GM12891 (cell line): ENCODE measurements around the gene NANOS2.

Experiments used
- DNase-seq: peaks from one replicate; pipeline ENCODE4 v3.0.0; 2011; ENCODE audit warnings: low spot score; ENCODE audit not compliant: insufficient read length
- FAIRE-seq: peaks from 2 replicates; lab custom pipeline; 2011; peaks lifted over from hg19 to GRCh38; lab: Jason Lieb, UNC
- PAX5 ChIP-seq: IDR thresholded peaks from 2 replicates; pipeline ENCODE4 v1.6.1; 2011; ENCODE audit warnings: low read length, moderate library complexity, mild to moderate bottlenecking; ENCODE audit not compliant: insufficient read depth, severe bottlenecking
- POLR2A ChIP-seq: IDR thresholded peaks from 2 replicates; pipeline ENCODE4 v1.6.1; 2011; ENCODE audit warnings: low read depth, low read length, control low read depth
- POLR2AphosphoS5 ChIP-seq: IDR thresholded peaks from 2 replicates; pipeline ENCODE4 v1.6.1; 2011; ENCODE audit warnings: low read depth, low read length, control low read depth
- POU2F2 ChIP-seq: IDR thresholded peaks from 2 replicates; pipeline ENCODE4 v1.6.1; 2011; ENCODE audit warnings: low read depth, mild to moderate bottlenecking, control low read depth, low read length, moderate library complexity
- SPI1 ChIP-seq: IDR thresholded peaks from 2 replicates; pipeline ENCODE4 v1.6.1; 2011; ENCODE audit warnings: low read depth, low read length, control low read depth
- TAF1 ChIP-seq: IDR thresholded peaks from 2 replicates; pipeline ENCODE4 v1.6.1; 2011; ENCODE audit warnings: low read depth, low read length, control low read depth

NANOS2 gene

DNA sequence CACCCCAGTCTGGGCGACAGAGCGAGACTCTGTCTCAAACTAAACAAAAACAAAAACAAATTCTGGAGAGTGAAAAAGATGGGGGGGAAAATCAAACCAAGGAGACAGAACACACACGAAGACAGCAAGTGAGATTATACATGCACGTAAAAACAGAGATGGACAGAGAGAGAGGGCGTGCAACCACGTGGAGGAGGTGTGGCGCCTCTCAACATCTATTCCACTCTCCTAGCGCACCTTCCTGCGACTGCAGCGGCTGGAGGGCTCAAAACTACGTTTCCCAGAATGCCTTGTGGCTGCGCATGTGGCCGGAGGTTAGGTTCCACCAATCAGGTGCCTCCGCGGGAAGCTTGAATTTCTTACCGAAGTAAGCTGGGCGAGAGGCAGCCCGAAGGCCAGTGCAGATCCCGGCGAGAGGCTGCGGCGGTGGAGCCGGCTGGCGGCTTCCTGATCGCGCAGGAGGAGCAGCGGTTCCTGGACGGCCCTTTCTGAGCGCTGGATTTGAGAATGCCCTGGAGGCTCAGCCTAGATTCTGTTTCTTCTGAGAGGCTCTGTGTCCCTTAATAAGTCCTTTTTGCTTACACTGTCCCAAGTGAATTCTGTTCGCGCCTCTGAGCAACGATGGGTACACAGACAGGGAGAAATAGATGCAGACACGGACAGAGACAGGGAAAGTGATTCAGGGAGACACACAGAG lies 13.1 kb upstream of the NANOS2 start:
- no peak for TF ChIP-seq PAX5
- no peak for TF ChIP-seq SPI1
- TF ChIP-seq POU2F2, result no peak
- TF ChIP-seq POLR2AphosphoS5, result no peak
- TF ChIP-seq POLR2A, result no peak
- TF ChIP-seq TAF1, result no peak
- DNase-seq (peak; percentile 95), FAIRE-seq (peak; percentile 95)

GRCh38 chr19:45924891-45925447 lies 10.4 kb upstream of the NANOS2 start:
- TF ChIP-seq TAF1, result no peak
- TF ChIP-seq PAX5, result no peak
- TF ChIP-seq POU2F2, result no peak
- TF ChIP-seq SPI1, result no peak
- TF ChIP-seq POLR2A, result no peak
- TF ChIP-seq POLR2AphosphoS5, result no peak
- DNase-seq, result no peak

GRCh38 chr19:45922281-45922680 lies 7.7 kb upstream of the NANOS2 start:
- peak; percentile 69 for FAIRE-seq
- TF ChIP-seq PAX5 (no peak), TAF1 (no peak), POLR2AphosphoS5 (no peak), SPI1 (no peak), POLR2A (no peak), POU2F2 (no peak)

More at GRCh38 chr19:45924891-45925447, 10.4 kb upstream of the NANOS2 start:
- no peak for FAIRE-seq

GRCh38 chr19:45920458-45920857 lies 5.9 kb upstream of the NANOS2 start:
- no peak for DNase-seq

More at GRCh38 chr19:45922281-45922680, 7.7 kb upstream of the NANOS2 start:
- no peak for DNase-seq

DNA sequence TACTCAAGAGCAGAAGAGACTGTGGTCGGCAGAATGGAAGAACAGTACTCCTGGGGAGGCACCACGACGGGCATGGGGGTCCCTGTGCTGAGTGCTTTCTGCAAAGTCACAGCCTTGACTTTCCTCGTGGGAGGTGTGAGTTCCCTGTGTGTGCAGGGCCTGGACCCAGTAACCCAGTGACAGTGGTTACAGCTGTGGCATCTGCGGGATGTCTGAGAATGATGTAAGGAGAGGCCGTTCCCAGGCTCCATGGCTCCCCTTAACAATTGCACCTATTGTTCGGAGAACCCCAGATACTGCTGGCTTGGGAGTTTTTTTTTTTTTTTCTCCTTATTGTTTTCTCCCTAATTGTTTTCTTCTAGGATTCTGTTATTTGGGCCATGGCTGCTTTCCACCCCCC lies 5.1 kb upstream of the NANOS2 start:
- no peak for FAIRE-seq
- DNase-seq, result no peak
- TF ChIP-seq TAF1 (no peak), POU2F2 (no peak), PAX5 (no peak), SPI1 (no peak), POLR2A (no peak), POLR2AphosphoS5 (no peak)

More at GRCh38 chr19:45920458-45920857, 5.9 kb upstream of the NANOS2 start:
- TF ChIP-seq PAX5, result no peak
- FAIRE-seq, result no peak

- no peak for DNase-seq
- TF ChIP-seq POU2F2, result no peak
- TF ChIP-seq POLR2AphosphoS5, result no peak
- TF ChIP-seq SPI1, result no peak
- no peak for TF ChIP-seq POLR2A
- no peak for TF ChIP-seq PAX5
- no peak for TF ChIP-seq TAF1
- no peak for FAIRE-seq
Measured at GRCh38 chr19:45918721-45919120, 4.1 kb upstream of the NANOS2 start.

DNA sequence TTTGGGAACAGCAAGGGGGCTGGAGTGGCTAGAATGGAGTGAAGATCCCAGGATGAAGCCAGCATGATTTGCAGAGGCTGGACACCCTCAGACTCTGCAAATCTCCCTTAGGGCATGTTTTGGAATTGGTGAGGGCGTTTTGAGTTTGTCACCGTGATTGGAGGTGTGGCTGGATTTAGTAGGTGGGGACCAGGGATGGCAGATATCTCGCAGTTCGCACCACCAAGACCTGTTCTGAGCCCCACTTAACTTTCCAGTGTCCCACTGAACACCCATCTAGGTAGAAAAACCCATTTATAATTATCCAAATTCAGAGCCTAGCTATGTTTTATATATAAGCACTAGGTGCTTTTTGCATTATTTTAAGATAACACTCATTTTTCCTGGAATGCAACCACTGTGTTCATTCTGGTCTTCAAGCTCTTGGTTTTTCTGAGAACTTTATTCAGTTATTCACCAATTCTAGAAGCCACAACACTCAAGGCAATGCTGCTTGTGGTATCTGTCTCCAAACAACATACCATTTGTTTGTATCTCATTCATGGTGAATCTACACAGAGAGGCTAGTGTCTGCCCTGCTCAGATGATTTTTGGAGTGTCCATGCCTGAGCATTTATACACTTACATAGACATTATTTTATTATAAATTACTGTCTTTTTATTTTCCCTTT lies 3.0 kb upstream of the NANOS2 start:
- DNase-seq (no peak), FAIRE-seq (no peak)
- no peak for TF ChIP-seq SPI1
- no peak for TF ChIP-seq PAX5
- TF ChIP-seq POLR2A, result no peak
- TF ChIP-seq POU2F2, result no peak
- no peak for TF ChIP-seq POLR2AphosphoS5
- TF ChIP-seq TAF1, result no peak

- DNase-seq (no peak), FAIRE-seq (no peak)
- no peak for TF ChIP-seq TAF1
- no peak for TF ChIP-seq POLR2AphosphoS5
- TF ChIP-seq SPI1, result no peak
- no peak for TF ChIP-seq PAX5
- no peak for TF ChIP-seq POU2F2
- no peak for TF ChIP-seq POLR2A
Measured at GRCh38 chr19:45911291-45911690, 3.3 kb downstream of the NANOS2 start.

GRCh38 chr19:45908956-45909355 lies 5.6 kb downstream of the NANOS2 start:
- TF ChIP-seq POU2F2, result no peak
- no peak for TF ChIP-seq TAF1
- TF ChIP-seq SPI1, result no peak
- TF ChIP-seq POLR2A, result no peak
- TF ChIP-seq POLR2AphosphoS5, result no peak
- TF ChIP-seq PAX5, result no peak
- FAIRE-seq (no peak), DNase-seq (no peak)
